ENCODE data around the gene KRT12. TPM values are rescaled to one million over a fixed set of nuclear protein-coding genes. Genes with fewer than 3 reads are reported as not detected.

KRT12 gene
- not detected for total RNA-seq

DNA sequence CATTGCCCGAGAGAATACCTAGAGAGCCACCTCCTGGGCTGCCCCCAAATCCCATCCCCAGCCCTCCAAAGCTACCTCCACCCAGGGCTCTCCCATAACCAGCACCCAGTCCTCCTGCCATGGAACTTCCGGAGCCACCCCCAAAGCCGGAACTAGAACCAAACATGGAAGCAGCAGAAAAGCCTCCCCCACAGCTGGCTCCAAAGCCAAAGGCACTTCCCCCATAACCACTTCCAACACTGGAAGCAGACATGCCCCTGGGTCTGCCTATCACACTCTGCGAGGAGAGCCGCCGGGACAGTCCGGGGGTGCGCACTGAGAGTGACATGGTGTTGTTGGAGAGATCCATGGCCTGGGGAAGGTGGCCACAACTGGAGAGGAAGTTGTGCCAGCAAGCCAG, at the start of gene KRT12:
Gene KRT12, minus strand, starts transcription at position 386 of the 400 bp plus-strand sequence. Its CDS starts 37 bp downstream, at position 349.
- ChIA-PET POLR2A (no interaction called here), CTCF (interaction anchor here (0.6 to 0.7 kb wide), 2 partner anchors 10 to 90 kb away, joined by 3 read pairs; no protein-coding TSS in a partner anchor)
- no peak for DNase-seq
- Mint-ChIP-seq H3K27me3 (peaks cover 15% of the 10 kb centered on the region), H3K27ac (no peak within 1 kb of the TSS), H3K36me3 (ENCODE audit: low read depth) (no peaks in the 10 kb centered on the region), H3K4me1 (no peaks in the 10 kb centered on the region), H3K9me3 (ENCODE audit: low read depth) (no peaks in the 10 kb centered on the region), H3K4me3 (no peak within 1 kb of the TSS)
- ATAC-seq: no peak
- intact Hi-C loops (cut with DNase I, micrococcal nuclease): no loop called here

DNA sequence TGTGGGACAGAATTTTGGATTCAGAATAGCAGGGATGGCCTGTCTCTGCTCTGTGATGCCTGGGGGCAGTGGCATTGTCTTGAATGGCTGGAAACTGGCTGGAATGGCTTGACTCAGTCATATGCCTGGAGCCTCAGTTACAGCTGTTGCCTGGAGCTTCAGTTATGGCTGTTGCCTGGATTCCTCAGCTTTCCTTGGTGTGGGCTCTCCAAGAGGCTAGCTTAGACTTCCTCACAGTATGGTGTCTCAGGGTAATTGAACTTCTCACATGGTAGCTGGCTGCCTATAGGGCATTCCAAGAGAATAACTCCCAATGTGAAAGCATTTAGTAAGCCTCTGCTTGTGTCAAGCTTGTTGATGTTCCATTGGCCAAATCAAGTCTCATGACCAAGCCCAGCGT, 49.3 kb upstream of the KRT12 start:
- no peak overlapping the region for H3K4me3 Mint-ChIP-seq
- H3K27me3 Mint-ChIP-seq: peaks cover 16% of the 10 kb centered on the region
- intact Hi-C loops (cut with DNase I, micrococcal nuclease): no loop called here
- ATAC-seq (no peak), DNase-seq (no peak)
- no peaks in the 10 kb centered on the region for H3K9me3 Mint-ChIP-seq (ENCODE audit: low read depth)
- ChIA-PET POLR2A (no interaction called here), CTCF (interaction anchor here (0.6 to 1.5 kb wide), 5 partner anchors 8 to 1282 kb away, joined by 3 to 5 read pairs (median 4); no protein-coding TSS in a partner anchor)
- peaks cover 12% of the 10 kb centered on the region for H3K4me1 Mint-ChIP-seq
- no peak overlapping the region for H3K27ac Mint-ChIP-seq
- H3K36me3 Mint-ChIP-seq (ENCODE audit: low read depth): no peaks in the 10 kb centered on the region

DNA sequence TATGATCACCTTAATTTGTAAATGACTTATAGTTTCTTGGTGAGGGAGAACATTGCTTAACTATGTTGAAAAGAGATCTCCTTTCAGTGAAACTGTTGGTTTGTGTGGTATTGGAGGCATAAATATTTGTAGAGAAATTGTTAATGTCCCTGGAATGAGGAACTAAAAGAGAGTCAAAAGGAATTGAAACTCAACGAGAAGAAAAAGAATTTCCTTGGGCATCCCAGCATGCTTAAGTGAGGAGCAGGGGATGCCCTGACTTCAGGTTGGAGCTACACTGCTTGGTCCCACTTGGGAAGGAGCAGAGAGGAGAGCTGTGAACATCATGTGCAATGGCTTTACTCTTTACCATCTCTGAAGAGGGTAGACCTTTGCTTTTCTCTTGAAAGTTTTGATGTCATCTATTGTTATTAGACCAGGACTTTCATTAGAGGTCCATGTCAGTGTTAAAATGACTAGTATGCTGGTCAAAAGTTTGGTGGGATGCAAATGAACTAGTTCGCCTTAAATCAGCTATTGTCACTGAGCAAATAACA, 48.8 kb upstream of the KRT12 start:
- peak overlapping the region; percentile 9 for H3K27ac Mint-ChIP-seq
- ATAC-seq: no peak
- POLR2A ChIA-PET: no interaction called here
- no peak overlapping the region for H3K4me3 Mint-ChIP-seq
- CTCF ChIA-PET: interaction anchor here (0.6 to 2.0 kb wide), 7 partner anchors 9 to 1281 kb away, joined by 3 to 8 read pairs (median 4); no protein-coding TSS in a partner anchor
- no peaks in the 10 kb centered on the region for H3K9me3 Mint-ChIP-seq (ENCODE audit: low read depth)
- H3K27me3 Mint-ChIP-seq: peaks cover 18% of the 10 kb centered on the region
- no peak for DNase-seq
- intact Hi-C loops (cut with DNase I, micrococcal nuclease): loop anchor here in 1 of 2 experiments (1.0 kb wide), 1 partner anchor 354 kb away; no protein-coding TSS in a partner anchor
- H3K4me1 Mint-ChIP-seq: peaks cover 7% of the 10 kb centered on the region
- H3K36me3 Mint-ChIP-seq (ENCODE audit: low read depth): no peaks in the 10 kb centered on the region

DNA sequence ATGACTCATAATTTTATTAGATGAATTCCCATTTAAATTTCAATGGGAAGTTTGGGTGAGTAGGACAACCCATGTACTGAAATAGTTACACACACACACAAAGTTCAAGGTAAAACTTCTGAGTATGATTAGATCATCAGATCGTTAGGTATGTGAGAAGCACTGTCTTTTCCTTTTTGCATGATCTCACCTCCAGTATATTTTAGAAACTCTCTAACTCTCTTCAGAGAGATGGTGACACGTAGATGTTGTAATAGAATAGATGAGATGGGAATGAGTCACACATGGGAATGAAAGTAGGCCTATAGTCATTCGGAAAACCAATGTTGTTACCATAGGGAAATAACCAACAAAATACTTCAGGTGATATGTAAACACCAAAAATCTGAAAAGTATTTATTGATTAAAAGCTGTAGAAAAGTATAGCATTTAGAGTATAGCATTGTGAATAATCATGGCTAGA, 48.2 kb upstream of the KRT12 start:
- no peak for DNase-seq
- no peaks in the 10 kb centered on the region for H3K36me3 Mint-ChIP-seq (ENCODE audit: low read depth)
- CTCF ChIA-PET: interaction anchor here (1.3 to 2.0 kb wide), 5 partner anchors 9 to 748 kb away, joined by 3 to 8 read pairs (median 5); no protein-coding TSS in a partner anchor
- peaks cover 18% of the 10 kb centered on the region for H3K27me3 Mint-ChIP-seq
- H3K27ac Mint-ChIP-seq: no peak overlapping the region
- intact Hi-C loops (cut with DNase I, micrococcal nuclease): loop anchor here in 1 of 2 experiments (1.0 kb wide), 1 partner anchor 354 kb away; no protein-coding TSS in a partner anchor
- no peak overlapping the region for H3K4me3 Mint-ChIP-seq
- POLR2A ChIA-PET: no interaction called here
- peaks cover 7% of the 10 kb centered on the region for H3K4me1 Mint-ChIP-seq
- peak; percentile 96 for ATAC-seq
- no peaks in the 10 kb centered on the region for H3K9me3 Mint-ChIP-seq (ENCODE audit: low read depth)

DNA sequence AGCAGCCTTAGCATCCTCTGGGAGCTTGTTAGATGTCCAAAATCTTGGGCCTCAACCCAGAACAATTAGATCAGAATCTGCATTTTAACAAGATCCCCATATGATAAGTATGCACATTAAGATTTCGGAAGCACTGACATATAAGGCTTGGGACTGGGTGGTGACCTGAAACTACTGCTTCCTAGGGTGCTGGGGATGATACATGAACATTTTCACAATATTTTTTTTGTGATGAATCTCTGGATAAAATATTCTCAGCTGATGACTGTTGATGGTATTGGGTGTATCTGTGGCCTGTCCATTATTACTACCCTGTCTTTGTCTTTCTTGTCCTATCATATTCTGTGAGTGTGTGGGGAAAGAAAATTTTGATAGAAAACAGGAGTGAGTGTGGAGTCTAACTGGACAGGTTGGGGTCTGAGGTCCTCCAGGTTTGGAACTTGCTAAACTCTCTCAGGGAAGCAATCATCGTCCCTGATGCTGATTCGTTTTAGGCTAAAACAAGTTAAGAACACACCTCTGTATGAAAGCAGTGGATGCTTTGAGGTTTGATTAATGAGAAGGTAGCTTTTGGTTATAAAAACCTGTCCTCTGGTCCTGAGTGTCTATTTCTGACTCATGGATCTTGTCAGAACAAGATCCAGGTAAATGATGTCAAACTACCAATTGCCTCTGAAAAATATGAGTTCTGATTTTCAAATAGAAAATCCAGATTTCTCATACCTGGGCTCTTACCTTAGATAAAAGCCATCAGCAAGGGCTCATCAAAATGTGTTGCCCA, 47.2 kb upstream of the KRT12 start:
- ATAC-seq (no peak), DNase-seq (no peak)
- intact Hi-C loops (cut with DNase I, micrococcal nuclease): no loop called here
- Mint-ChIP-seq H3K4me3 (no peak overlapping the region), H3K27me3 (peaks cover 16% of the 10 kb centered on the region), H3K4me1 (peaks cover 7% of the 10 kb centered on the region), H3K27ac (no peak overlapping the region), H3K9me3 (ENCODE audit: low read depth) (no peaks in the 10 kb centered on the region), H3K36me3 (ENCODE audit: low read depth) (no peaks in the 10 kb centered on the region)
- ChIA-PET POLR2A (no interaction called here), CTCF (interaction anchor here (0.7 to 2.0 kb wide), 3 partner anchors 8 to 749 kb away, joined by 3 to 8 read pairs (median 3); no protein-coding TSS in a partner anchor)

DNA sequence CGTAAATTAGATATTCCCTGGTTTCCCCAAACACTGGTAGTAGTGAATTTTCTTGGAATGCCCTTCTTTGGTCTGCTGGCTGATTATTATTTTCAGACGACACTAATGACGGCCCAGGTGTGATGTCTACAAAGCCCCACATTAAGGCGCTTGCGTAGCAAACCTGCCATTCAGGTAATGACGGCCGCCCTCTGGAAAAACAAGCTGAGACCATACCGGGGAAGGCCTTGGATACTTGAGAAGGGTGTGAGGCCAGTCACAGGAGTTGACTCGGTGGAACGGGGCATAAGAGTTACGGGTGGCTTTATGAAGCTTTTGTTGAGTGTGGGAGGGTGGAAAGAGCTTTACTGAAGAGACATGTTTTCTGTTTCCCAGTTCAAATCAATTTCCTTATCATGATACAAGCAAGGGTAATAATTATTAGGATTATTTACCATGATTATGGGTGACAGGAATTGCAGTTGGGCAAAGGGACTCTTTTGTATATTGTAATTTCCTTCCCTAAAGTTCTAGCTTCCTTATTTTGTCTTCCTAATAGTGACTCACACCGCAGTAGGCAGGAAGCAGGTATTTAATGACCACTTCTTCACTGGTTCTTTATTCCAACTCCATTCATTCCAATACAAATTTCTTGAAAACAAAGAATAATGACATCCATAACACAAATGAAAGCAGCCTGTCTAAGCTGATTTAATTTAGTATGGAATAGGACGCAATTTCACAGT, 45.6 kb upstream of the KRT12 start:
- intact Hi-C loops (cut with DNase I, micrococcal nuclease): no loop called here
- H3K9me3 Mint-ChIP-seq (ENCODE audit: low read depth): no peaks in the 10 kb centered on the region
- no peaks in the 10 kb centered on the region for H3K36me3 Mint-ChIP-seq (ENCODE audit: low read depth)
- no peak for DNase-seq
- H3K4me1 Mint-ChIP-seq: peaks cover 7% of the 10 kb centered on the region
- ChIA-PET CTCF (interaction anchor here (1.4 kb wide), 1 partner anchor 736 kb away, joined by 3 read pairs; no protein-coding TSS in a partner anchor), POLR2A (no interaction called here)
- no peak for ATAC-seq
- peaks cover 24% of the 10 kb centered on the region for H3K27me3 Mint-ChIP-seq
- no peak overlapping the region for H3K4me3 Mint-ChIP-seq
- no peak overlapping the region for H3K27ac Mint-ChIP-seq

DNA sequence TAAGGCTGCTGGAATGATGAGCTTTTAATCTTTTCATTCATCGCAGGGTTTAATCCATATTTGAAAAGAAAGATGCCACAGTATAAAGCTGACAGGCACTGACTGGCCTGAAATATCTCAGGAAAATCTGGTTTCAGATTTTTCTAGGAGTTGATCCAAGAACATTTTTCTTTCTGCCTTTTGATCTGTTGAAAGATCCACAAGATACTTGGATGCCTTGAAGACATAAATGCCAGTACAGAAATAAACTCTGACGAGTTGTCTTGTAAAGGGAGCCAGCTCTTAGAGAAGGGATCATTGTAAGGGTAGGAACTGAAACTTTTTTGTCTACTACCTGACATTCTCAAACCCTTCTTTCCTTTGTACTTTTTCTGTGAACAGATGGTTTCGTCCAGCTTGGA, 43.4 kb upstream of the KRT12 start:
- Mint-ChIP-seq H3K36me3 (ENCODE audit: low read depth) (no peaks in the 10 kb centered on the region), H3K9me3 (ENCODE audit: low read depth) (no peaks in the 10 kb centered on the region), H3K4me1 (peaks cover 7% of the 10 kb centered on the region), H3K27ac (no peak overlapping the region), H3K27me3 (peaks cover 31% of the 10 kb centered on the region), H3K4me3 (no peak overlapping the region)
- CTCF ChIA-PET: interaction anchor here (0.9 to 2.7 kb wide), 7 partner anchors 52 to 752 kb away, joined by 3 to 11 read pairs (median 3); no protein-coding TSS in a partner anchor
- DNase-seq: no peak
- intact Hi-C loops (cut with DNase I, micrococcal nuclease): no loop called here
- no peak for ATAC-seq
- POLR2A ChIA-PET: no interaction called here

DNA sequence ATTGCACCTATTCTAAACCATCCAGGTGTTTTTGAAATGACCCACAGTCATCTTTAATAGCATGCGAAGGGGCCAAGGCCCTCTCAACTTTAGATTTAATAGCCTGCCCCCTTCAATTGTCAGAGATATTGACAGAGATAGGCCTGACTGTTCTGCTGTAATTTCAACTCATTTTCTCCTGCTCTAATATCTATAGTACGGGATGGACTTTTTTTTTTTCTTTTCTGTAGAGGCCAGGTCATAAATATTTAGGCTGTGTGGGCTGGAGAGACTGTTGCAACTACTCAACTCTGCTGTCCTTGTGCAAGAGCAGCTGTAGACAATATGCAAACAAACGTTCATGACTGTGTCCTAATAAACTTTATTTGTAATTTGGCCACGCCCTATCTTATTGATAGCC, 42.7 kb upstream of the KRT12 start:
- CTCF ChIA-PET: interaction anchor here (0.7 to 2.7 kb wide), 10 partner anchors 9 to 753 kb away, joined by 3 to 11 read pairs (median 3); no protein-coding TSS in a partner anchor
- intact Hi-C loops (cut with DNase I, micrococcal nuclease): loop anchor here (1.0 to 10.0 kb wide), 10 partner anchors 105 to 753 kb away; no protein-coding TSS in a partner anchor
- Mint-ChIP-seq H3K36me3 (ENCODE audit: low read depth) (no peaks in the 10 kb centered on the region), H3K27ac (no peak overlapping the region), H3K4me3 (no peak overlapping the region), H3K9me3 (ENCODE audit: low read depth) (no peaks in the 10 kb centered on the region), H3K4me1 (peaks cover 3% of the 10 kb centered on the region), H3K27me3 (peaks cover 31% of the 10 kb centered on the region)
- POLR2A ChIA-PET: no interaction called here
- DNase-seq: no peak
- no peak for ATAC-seq

DNA sequence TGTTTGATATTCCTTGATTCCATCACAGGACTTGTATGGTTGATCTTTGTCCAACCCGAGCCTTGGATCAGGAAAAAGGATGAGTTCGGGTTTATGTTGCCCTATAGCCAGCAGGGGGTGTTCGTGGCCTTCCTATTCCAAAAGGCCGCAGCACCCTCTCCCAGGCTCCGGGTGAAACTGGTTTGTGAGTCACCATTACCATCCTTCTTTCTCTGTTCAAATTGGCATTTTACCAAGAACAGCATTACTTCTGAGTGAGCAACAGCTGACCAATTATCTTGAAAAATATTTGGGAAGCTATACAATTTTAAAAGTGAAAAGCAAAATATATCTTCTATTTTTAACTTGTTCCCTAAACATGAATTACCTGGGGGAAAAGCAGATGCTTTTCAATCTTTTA, 42.3 kb upstream of the KRT12 start:
- intact Hi-C loops (cut with DNase I, micrococcal nuclease): loop anchor here (1.0 to 10.0 kb wide), 10 partner anchors 105 to 753 kb away; no protein-coding TSS in a partner anchor
- Mint-ChIP-seq H3K27me3 (peaks cover 31% of the 10 kb centered on the region), H3K36me3 (ENCODE audit: low read depth) (no peaks in the 10 kb centered on the region), H3K4me1 (no peaks in the 10 kb centered on the region), H3K9me3 (ENCODE audit: low read depth) (no peaks in the 10 kb centered on the region), H3K4me3 (no peak overlapping the region), H3K27ac (no peak overlapping the region)
- ATAC-seq (peak; percentile 94), DNase-seq (peak; percentile 79)
- POLR2A ChIA-PET: no interaction called here
- CTCF ChIA-PET: interaction anchor here (0.7 to 2.7 kb wide), 9 partner anchors 9 to 753 kb away, joined by 3 to 11 read pairs (median 3); no protein-coding TSS in a partner anchor

DNA sequence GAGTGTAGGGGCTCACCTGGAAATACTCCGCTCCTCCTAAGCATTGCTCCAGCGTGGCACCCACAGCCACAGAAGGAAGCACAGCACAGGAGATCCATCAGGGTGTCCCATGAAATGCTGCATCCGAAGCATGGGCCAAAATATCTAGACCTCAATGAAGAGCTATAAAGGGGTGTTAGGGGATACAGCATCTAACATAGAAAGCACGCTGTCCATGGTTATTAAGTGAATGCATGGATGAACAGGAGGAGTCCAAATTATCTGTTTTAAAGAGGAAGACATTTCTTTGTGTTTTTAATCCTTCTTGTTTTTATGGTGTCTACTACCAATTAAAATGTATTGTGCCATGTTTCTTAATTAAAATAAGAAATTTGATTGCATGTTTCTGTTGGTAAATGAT, 39.6 kb upstream of the KRT12 start:
- no peak overlapping the region for H3K4me3 Mint-ChIP-seq
- no peak overlapping the region for H3K27ac Mint-ChIP-seq
- H3K36me3 Mint-ChIP-seq (ENCODE audit: low read depth): no peaks in the 10 kb centered on the region
- H3K4me1 Mint-ChIP-seq: peaks cover 17% of the 10 kb centered on the region
- ChIA-PET POLR2A (no interaction called here), CTCF (interaction anchor here (0.6 kb wide), 1 partner anchor 8 kb away, joined by 3 read pairs; no protein-coding TSS in a partner anchor)
- no peak for ATAC-seq
- no peaks in the 10 kb centered on the region for H3K9me3 Mint-ChIP-seq (ENCODE audit: low read depth)
- no peak for DNase-seq
- intact Hi-C loops (cut with DNase I, micrococcal nuclease): loop anchor here (5.0 to 10.0 kb wide), 3 partner anchors 102 to 591 kb away; no protein-coding TSS in a partner anchor
- peaks cover 30% of the 10 kb centered on the region for H3K27me3 Mint-ChIP-seq

DNA sequence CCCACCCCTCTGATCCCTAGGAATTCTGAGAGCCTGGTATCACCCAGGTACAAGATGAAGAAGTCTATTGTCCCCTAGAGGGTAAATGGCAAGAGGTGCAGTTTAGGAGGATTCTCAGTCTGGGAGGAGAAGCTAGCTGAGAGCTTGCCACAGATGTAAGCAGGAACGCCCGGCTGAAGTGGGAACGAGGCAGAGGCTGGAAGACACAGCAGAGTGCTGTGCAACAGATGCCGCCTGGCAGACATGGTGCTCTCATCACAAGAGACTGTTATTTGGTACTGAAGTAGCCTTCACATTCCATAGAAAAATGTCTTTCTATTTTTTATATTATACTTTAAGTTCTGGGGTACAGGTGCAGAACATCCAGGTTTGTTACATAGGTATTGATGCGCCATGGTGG, 38.3 kb upstream of the KRT12 start:
- Mint-ChIP-seq H3K27me3 (peaks cover 33% of the 10 kb centered on the region), H3K27ac (no peak overlapping the region), H3K9me3 (ENCODE audit: low read depth) (no peaks in the 10 kb centered on the region), H3K36me3 (ENCODE audit: low read depth) (no peaks in the 10 kb centered on the region), H3K4me3 (no peak overlapping the region), H3K4me1 (peaks cover 17% of the 10 kb centered on the region)
- ChIA-PET CTCF (no interaction called here), POLR2A (no interaction called here)
- intact Hi-C loops (cut with DNase I, micrococcal nuclease): loop anchor here (5.0 to 10.0 kb wide), 3 partner anchors 101 to 592 kb away; no protein-coding TSS in a partner anchor
- DNase-seq (no peak), ATAC-seq (no peak)

Measured in activated CD4-positive, alpha-beta T cell treated with anti-CD3 and anti-CD28 coated beads for 36 hours (primary cell).